ENCODE results near the gene MT3.

- peak in 1 of 6 experiments; percentile 2 for TF ChIP-seq CTCF (IDR thresholded peaks at IDR 0.05)
- peak; percentile 4 to 73 for TF ChIP-seq POLR2A (IDR thresholded peaks at IDR 0.05)
These were observed 20.2 kb downstream of the MT3 start for GRCh38 chr16:56609463-56609921.
